ENCODE measurements around the gene OSTF1.

- no peak for TF ChIP-seq EZH2phosphoT487 (IDR thresholded peaks at IDR 0.05; ENCODE audit: insufficient read depth, low read depth)
- no peak for TF ChIP-seq EZH2 (IDR thresholded peaks at IDR 0.05; ENCODE audit: insufficient read depth, poor library complexity, severe bottlenecking)
These were observed 43.9 kb downstream of the OSTF1 start for GRCh38 chr9:75132244-75132643.

Data from GM23248 (cell line).